ENCODE data around the gene TMED10.
"Not testable (repeated sequence)": the region's sequence is repeated elsewhere in the genome, so short reads cannot be mapped to it uniquely, and the experiment has no call there.

The TMED10 gene

GRCh38 chr14:75185251-75186040 lies 9.0 kb upstream of the TMED10 start:
- H3K4me3 ChIP-seq (ENCODE audit: low read depth, low read length), result no peak overlapping the region
- TF ChIP-seq, protein P1, sequence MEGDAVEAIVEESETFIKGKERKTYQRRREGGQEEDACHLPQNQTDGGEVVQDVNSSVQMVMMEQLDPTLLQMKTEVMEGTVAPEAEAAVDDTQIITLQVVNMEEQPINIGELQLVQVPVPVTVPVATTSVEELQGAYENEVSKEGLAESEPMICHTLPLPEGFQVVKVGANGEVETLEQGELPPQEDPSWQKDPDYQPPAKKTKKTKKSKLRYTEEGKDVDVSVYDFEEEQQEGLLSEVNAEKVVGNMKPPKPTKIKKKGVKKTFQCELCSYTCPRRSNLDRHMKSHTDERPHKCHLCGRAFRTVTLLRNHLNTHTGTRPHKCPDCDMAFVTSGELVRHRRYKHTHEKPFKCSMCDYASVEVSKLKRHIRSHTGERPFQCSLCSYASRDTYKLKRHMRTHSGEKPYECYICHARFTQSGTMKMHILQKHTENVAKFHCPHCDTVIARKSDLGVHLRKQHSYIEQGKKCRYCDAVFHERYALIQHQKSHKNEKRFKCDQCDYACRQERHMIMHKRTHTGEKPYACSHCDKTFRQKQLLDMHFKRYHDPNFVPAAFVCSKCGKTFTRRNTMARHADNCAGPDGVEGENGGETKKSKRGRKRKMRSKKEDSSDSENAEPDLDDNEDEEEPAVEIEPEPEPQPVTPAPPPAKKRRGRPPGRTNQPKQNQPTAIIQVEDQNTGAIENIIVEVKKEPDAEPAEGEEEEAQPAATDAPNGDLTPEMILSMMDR (IDR thresholded peaks at IDR 0.05; ENCODE audit: insufficient read depth, low read depth, low read length, missing control alignments), result no peak
- no peak for DNase-seq (ENCODE audit: low read depth)

GRCh38 chr14:75184492-75184891 lies 8.1 kb upstream of the TMED10 start:
- TF ChIP-seq, protein P1 (IDR thresholded peaks at IDR 0.05; ENCODE audit: insufficient read depth, low read depth, low read length, missing control alignments), result no peak
- no peak overlapping the region for H3K4me3 ChIP-seq (ENCODE audit: low read depth, low read length)
- peak; percentile 62 for DNase-seq (ENCODE audit: low read depth)

DNA sequence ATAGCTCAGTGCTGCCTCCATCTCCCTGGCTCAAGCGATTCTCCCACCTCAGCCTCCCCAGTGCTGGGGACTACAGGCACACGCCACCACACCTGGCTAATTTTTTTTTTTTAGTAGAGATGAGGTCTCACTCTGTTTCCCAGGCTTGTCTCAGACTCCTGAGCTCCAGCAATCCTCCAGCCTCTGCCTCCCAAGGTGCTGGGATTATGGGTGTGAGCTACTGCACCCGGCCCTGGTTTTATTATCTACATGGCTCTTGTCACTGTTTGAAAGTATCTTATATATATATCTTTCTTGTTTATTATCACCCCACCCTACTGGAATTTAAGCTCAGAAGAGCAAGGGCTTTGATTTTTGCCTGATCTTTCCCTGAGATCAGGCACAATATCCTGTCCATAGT lies 7.6 kb upstream of the TMED10 start:
- TF ChIP-seq, protein P1 (IDR thresholded peaks at IDR 0.05; ENCODE audit: insufficient read depth, low read depth, low read length, missing control alignments), result no peak
- H3K4me3 ChIP-seq (ENCODE audit: low read depth, low read length), result no peak overlapping the region
- DNase-seq (ENCODE audit: low read depth), result no peak

- H3K4me3 ChIP-seq (ENCODE audit: low read depth, low read length), result no peak overlapping the region
- TF ChIP-seq, protein P1 (IDR thresholded peaks at IDR 0.05; ENCODE audit: insufficient read depth, low read depth, low read length, missing control alignments), result no peak
- no peak for DNase-seq (ENCODE audit: low read depth)
Observed at GRCh38 chr14:75183225-75183624, 6.8 kb upstream of the TMED10 start.

DNA sequence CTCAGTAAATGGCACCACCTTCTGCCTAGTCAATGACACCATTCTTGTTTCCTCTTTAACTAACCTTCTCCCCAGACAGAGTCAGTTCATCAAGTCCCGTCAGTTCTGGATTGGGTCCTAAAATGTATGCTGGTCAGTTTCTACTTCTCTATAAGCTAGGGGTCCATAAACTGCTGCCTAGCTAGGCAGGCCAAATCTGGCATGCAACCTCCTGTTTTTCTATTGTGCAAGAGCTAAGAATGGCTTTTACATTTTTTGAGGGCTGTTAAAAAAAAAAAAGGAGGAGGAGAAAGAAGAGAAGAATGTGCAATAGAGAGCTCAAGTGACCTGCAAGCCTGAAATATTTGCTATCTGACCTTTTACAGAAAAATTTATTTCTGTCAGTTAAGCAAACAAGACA lies 6.4 kb upstream of the TMED10 start:
- H3K4me3 ChIP-seq (ENCODE audit: low read depth, low read length), result no peak overlapping the region
- no peak for DNase-seq (ENCODE audit: low read depth)
- TF ChIP-seq, protein P1 (IDR thresholded peaks at IDR 0.05; ENCODE audit: insufficient read depth, low read depth, low read length, missing control alignments), result no peak

- not testable (repeated sequence) for DNase-seq (ENCODE audit: low read depth); H3K4me3 ChIP-seq (ENCODE audit: low read depth, low read length)
Observed at GRCh38 chr14:75182163-75182562, 5.8 kb upstream of the TMED10 start.

- TF ChIP-seq, protein P1 (IDR thresholded peaks at IDR 0.05; ENCODE audit: insufficient read depth, low read depth, low read length, missing control alignments), result no peak
- no peak overlapping the region for H3K4me3 ChIP-seq (ENCODE audit: low read depth, low read length)
- DNase-seq (ENCODE audit: low read depth), result no peak
Observed at GRCh38 chr14:75181293-75182062, 5.1 kb upstream of the TMED10 start.
